GM19025 (cell line): ENCODE data around the gene ZIC5.

Experiments
- ATAC-seq: cut with Tn5 transposase; IDR thresholded peaks from one replicate; pipeline ENCODE4 v1.9.1; 2021; ENCODE audit warnings: mild to moderate bottlenecking, low read depth, moderate library complexity; ENCODE audit not compliant: unreplicated experiment

Gene ZIC5

DNA sequence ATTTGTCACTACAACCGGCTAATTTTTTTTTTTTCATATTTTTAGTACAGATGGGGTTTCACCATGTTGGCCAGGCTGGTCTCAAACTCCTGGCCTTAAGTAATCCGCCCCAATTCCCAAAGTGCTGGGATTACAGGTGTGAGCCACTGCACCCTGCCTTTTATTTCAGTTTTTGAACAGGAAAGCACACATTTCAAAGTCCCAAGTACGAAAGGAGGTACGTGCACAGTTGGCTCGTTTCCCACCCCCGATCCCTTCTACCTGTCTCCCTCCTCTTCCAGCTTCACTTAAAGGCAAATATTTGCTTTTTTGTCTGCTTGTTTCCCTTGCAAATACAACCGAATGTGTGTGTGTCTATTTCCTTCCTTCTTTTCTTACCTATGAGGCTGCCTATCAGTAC, 30.5 kb downstream of the ZIC5 start:
- no peak for ATAC-seq

DNA sequence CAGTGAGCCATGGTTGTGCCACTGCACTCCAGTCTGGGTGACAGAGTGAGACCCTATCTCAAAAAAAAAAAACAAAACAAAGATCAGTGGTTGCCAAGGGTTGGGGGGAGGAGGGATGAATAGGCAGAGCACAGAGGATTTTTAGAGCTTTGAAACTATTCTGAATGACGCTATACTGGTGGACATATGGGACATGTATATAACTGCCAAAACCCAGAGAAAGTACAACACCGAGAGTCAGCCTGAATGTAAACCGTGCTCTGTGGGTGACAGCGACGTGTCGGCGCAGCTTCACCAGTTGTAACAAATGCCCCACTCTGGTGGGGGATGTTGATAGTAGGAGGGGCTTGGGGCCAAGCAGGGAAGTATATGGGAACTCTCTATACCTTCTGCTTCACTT, 32.9 kb downstream of the ZIC5 start:
- no peak for ATAC-seq

DNA sequence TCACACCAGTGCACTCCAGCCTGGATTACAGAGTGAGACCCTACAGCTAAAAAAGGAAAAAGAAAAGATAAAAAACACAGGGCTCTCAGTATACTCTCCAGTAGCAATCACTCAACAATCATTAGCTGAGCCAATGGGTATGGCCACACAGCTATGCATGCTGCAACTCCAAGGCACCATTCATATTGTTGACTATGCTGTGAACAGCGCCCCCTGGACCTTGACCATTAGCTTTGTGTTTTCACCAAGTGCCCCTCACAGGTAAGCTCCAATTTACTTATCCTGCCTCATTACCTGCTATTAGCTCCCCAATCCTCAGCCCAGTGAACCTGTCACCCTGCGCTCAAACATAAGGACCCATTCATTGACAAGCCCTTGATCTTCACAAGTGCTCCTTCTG, 35.8 kb downstream of the ZIC5 start:
- no peak for ATAC-seq

DNA sequence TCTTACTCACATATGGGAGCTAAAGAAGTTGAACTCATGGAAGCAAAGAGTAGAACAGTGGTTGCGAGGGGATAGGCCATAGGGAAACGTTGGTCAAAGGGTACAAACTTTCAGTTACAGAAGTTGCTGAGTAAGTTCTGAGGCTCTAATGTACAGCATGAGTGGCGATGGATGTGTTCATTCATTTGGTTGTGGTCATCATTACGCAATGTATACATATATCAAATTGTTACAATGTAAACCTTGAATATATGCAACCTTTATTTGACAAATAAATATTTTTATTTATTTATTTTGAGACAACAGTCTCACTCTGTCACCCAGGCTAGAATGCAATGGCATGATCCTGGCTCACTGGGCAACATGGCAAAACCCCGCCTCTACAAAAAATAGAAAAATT, 38.7 kb downstream of the ZIC5 start:
- ATAC-seq: no peak

DNA sequence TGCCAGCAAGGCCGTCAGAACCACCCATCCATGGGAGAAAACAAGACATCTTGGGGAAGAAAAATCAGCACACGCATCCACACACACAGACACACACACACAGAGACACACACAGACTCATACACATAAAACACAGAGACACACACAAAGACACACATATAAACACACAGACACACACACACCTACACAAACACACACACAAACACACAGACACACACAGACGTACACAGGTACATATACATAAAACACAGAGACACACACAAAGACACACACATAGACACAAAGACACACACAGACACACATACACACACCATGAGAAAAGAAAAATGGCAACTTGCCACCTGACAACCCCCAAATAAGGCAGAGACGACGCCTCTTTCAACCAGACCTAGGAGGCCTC, 40.6 kb downstream of the ZIC5 start:
- no peak for ATAC-seq

DNA sequence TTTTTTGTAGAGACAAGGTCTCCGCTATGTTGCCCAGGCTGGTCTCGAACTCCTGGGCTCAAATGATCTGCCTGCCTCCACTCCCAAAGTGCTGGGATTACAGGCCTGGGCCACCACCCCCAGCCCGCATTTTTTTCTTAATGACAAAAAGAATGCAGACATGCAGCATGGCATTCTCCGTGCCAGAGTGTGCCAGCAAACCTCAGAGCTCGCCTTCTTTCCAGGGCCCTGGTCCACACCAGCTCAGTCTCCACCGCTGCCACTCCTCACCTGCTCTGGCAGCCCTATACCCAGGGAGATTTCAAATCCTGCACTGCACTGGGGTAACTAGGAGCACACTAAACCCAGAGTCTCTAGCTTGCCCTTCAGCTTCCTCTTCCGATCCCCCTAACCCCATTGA, 41.7 kb downstream of the ZIC5 start:
- no peak for ATAC-seq

DNA sequence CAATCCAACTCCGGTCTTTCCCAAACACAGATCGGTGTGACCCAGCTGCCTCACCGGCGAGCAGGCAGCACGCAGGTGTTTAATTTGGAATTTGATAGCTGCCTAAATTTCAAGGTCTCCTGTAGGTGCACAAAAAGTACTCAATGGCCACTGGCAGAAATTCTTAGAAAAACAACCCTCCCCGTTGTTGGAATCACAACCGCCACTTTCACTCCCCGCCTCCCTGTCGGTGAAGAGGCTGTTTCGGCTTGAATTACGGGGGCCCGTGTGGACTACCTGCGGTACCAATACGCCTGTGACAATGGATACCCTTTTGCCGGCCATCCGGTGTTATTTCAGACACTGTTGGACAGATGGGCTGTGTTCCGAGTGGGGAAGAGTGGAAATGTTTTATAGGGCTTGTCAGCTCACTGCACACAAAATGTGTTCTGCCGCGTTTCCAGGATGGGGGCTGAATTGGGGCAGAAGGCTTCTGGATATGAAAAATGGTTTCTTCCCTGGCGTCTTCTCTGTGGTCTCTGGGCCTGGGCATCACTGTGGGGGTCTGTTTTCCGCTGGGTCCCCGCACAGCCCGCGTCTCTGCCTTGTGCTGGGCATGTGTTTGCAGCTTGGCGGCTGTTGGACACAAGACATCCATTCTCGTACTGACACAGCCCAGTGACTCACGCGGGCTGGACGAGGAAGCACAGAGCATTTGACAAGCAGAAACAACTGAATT, 45.4 kb downstream of the ZIC5 start:
- ATAC-seq: no peak

DNA sequence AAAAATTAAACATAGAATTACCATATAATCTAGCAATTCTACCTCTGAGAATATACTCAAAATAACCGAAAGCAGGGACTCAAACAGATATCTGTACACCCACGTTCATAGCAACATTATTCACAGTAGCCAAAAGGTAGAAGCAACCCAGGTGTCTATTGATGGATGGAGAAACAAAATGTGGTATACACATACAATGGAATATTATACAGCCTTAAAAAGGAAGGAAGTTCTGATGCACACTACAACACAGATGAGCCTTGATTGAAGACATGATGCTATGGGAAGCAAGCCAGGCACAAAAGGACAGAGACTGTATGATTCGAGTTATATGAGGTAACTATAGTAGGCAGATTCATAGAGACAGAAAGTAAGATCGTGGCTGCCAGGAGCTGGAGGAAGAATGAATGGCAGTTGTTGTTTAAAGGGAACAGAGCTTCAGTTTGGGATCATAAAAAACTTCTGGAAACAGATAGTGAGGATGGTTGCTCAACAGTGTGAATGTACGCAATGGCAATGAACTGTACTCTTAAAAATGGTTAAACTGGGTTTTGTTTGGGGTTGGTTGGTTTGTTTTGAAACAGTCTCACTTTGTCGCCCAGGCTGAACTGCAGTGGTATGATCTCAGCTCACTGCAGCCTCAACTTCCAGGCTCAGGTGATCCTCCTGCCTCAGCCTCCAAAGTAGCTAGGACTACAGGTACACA, 47.5 kb downstream of the ZIC5 start:
- no peak for ATAC-seq

DNA sequence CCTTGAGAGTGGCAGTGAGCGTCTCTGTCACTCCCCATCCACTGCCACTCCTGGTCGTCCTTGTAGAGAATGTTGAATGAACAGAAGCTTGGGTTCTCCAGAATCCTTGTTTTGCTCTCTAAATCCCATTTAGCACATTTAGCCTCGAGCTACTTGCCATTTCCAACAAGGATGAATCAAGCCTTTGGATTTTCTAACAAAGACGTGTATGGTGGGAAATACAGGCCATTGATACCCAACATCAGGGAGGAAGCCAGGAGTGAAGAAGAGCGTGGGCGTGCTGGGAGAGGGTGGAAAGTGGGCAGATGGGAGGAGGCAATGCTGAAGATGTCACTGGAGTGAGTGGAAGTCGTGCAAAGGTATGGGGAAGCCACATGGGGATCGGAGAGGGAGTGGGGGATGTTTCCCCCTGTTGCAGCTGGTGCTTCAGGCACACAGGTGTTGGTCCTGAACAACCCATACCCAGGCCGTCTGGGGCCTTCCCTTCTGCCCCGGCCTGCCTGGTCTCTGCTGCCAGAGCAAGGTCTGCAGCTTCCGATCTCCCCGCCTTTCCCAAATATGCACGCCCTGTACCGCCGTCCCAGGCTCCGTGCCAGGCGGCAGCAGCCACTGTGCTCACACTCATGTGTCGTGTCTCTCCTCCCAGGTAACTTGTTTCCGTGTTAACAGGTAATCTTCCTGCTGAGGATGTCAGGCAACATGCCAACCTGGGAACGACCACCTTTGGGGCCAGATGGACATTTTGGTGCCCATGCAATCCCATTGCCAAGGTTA, 48.7 kb downstream of the ZIC5 start:
- ATAC-seq: no peak

DNA sequence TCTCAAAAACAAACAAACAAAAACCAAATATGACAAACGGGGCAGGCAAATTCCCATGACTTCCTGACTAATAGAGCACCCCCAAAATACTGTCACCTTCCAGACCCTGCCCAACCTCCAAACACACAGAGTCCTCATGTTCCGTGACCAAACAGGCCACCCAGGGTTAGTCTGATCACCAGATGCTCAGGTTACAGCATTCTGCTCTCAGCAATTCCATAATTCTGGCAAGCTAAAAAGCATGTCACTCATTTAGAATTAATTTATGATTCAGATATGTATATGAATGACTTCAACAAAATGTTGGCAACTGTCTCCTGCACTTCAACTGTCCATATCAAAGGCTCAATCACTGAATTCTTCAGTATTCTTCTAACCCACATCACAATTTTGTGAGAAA, 52.4 kb downstream of the ZIC5 start:
- no peak for ATAC-seq

DNA sequence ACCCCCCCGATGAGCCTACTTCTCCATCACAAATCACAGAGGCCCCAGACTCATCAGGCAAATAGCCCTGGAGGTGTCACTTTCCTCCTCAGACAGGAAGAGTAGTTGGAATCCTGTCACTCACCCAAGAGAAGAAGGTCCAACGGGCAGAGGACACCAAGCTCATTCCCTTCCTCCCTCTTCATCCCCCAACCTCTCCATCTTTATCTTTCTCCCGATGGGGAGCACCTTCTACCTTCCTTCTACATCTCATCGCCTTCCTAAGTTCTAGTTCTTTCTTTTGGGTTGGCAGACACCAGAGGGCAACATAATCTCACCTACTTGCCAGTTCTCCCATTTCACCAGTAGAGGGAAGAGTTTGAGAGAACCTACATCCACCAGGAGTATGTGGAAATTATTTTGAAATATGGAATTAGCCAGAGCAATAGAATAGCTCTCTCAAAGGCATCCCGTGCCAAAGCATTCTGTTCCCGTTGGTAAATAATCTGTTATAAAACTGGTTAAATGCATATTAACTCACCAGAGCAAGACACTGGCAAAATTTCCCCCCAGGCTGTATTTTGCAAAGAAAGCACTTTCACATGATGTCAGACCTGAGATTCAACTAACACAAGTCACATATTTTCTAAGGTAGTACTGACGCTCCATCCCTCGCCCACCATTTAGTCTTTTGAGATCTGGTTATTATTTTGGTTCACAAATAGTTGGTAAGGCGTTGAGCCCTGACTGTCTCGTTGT, 55.0 kb downstream of the ZIC5 start:
- no peak for ATAC-seq

DNA sequence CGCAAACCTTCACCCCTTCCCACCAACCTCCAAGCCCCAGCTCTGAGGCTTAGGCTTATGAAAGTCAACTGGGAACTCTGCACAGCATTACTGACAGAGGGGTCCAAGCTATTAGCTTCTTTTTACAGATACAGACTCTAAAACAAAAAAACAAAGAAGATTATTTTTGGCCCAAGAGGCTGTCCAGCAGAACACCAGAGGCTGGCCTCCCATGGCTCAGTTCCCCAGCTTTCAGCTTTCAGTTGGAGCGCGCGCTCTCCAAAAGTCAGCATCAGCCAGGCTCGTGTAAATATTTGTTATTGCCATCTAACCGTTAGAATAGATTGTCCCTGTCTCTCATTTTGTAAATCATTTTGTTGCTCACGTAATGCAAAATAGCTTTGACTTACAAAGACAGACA, 58.4 kb downstream of the ZIC5 start:
- no peak for ATAC-seq
